H1 (cell line): ENCODE measurements around the gene FXYD3. TPM values are rescaled to one million over a fixed set of nuclear protein-coding genes. Genes with fewer than 3 reads are reported as not detected.

Experiments used
- CTCF ChIA-PET: fragments of 300-600 bp; sonication (Branson Sonifier 250); formaldehyde crosslinking; loops from one replicate; lab custom pipeline; 2021; ENCODE audit not compliant: partially characterized antibody; lab: Charles Lee
- POLR2A ChIA-PET: fragments of 300-600 bp; sonication (Branson Sonifier 250); formaldehyde crosslinking; loops from one replicate; lab custom pipeline; 2021; ENCODE audit warnings: inconsistent platforms; ENCODE audit not compliant: partially characterized antibody; lab: Charles Lee
- DNase-seq, 2 experiments: peaks; one replicate each; pipeline versions ENCODE4 v3.0.0 to v3.0.0-alpha.2; 2010 to 2022; ENCODE audit warnings: low spot score in 2 of 2, low read depth in 1 of 2, mixed read lengths in 1 of 2
- FAIRE-seq: peaks from 2 replicates; lab custom pipeline; 2011; peaks lifted over from hg19 to GRCh38; lab: Jason Lieb, UNC
- H2AFZ ChIP-seq: 2 replicates; pipeline ENCODE4 v1.8.1; 2012; ENCODE audit warnings: low read length, inconsistent platforms
- H2AK5ac ChIP-seq: 2 replicates; pipeline ENCODE4 v1.6.1; 2013; ENCODE audit warnings: low read depth, low read length
- H2BK120ac ChIP-seq: replicated peaks from 2 replicates; pipeline ENCODE3; 2013; ENCODE audit warnings: low read depth, low read length, inconsistent platforms
- H2BK12ac ChIP-seq: 2 replicates; pipeline ENCODE4 v1.6.1; 2013; ENCODE audit warnings: low read depth, low read length
- H2BK15ac ChIP-seq: 2 replicates; pipeline ENCODE4 v1.6.1; 2013; ENCODE audit warnings: low read length
- H2BK20ac ChIP-seq: 2 replicates; pipeline ENCODE4 v1.6.1; 2013; ENCODE audit warnings: low read length
- H2BK5ac ChIP-seq: 2 replicates; pipeline ENCODE4 v1.6.1; 2013; ENCODE audit warnings: low read depth, low read length
- H3K14ac ChIP-seq: 2 replicates; pipeline ENCODE4 v1.6.1; 2013; ENCODE audit warnings: inconsistent platforms; ENCODE audit not compliant: insufficient read length
- H3K18ac ChIP-seq: 2 replicates; pipeline ENCODE4 v1.6.1; 2013; ENCODE audit warnings: low read length; ENCODE audit errors: extremely low read depth
- H3K23ac ChIP-seq: 2 replicates; pipeline ENCODE4 v1.6.1; 2013; ENCODE audit warnings: inconsistent platforms; ENCODE audit not compliant: insufficient read length
- H3K23me2 ChIP-seq: 2 replicates; pipeline ENCODE4 v1.6.1; 2013; ENCODE audit warnings: low read depth, low read length
- H3K27ac ChIP-seq: 2 replicates; pipeline ENCODE4 v1.6.1; 2011; ENCODE audit warnings: low read depth, low read length, inconsistent platforms
- H3K27me3 ChIP-seq, 4 experiments: replicated peaks in 1 of 4; 1 replicate in 1 of 4; 2 replicates in 3 of 4; pipeline versions ENCODE4 v1.6.1 to v1.8.1; 2011 to 2013; ENCODE audit warnings: low read length in 3 of 4, mild to moderate bottlenecking in 3 of 4, inconsistent platforms in 2 of 4, mixed read lengths in 2 of 4, moderate library complexity in 1 of 4; ENCODE audit not compliant: control insufficient read depth in 3 of 4, insufficient read depth in 3 of 4; ENCODE audit errors: extremely low read depth in 1 of 4
- H3K36me3 ChIP-seq, 4 experiments: 2 replicates each; pipeline versions ENCODE4 v1.6.1 to v1.8.1; 2011 to 2013; ENCODE audit warnings: mild to moderate bottlenecking in 4 of 4, low read length in 3 of 4, moderate library complexity in 2 of 4, control low read depth in 1 of 4, inconsistent platforms in 1 of 4; ENCODE audit not compliant: insufficient read depth in 4 of 4, control insufficient read depth in 2 of 4
- H3K4ac ChIP-seq: replicated peaks from 2 replicates; pipeline ENCODE3; 2013; ENCODE audit warnings: low read length, low read depth, mixed read lengths, inconsistent platforms; ENCODE audit not compliant: insufficient read length
- H3K4me1 ChIP-seq, 4 experiments: replicated peaks in 1 of 4; 1 replicate in 1 of 4; 2 replicates in 3 of 4; pipeline versions ENCODE4 v1.6.1 to v1.8.1; 2011 to 2013; ENCODE audit warnings: low read length in 3 of 4, inconsistent platforms in 2 of 4, mixed read lengths in 1 of 4; ENCODE audit not compliant: insufficient read depth in 4 of 4, control insufficient read depth in 3 of 4
- H3K4me2 ChIP-seq, 2 experiments: 2 replicates each; pipeline versions ENCODE4 v1.6.1 to v1.8.1; 2011 to 2013; ENCODE audit warnings: low read depth in 2 of 2, low read length in 2 of 2, control low read depth in 1 of 2, inconsistent platforms in 1 of 2, mild to moderate bottlenecking in 1 of 2; ENCODE audit not compliant: insufficient read depth in 1 of 2
- H3K4me3 ChIP-seq, 4 experiments: fragments of 200-600, 300-600 bp in 1 of 4; sonication (generic), shearing (Covaris generic), sonication (Bioruptor Twin) in 1 of 4; 2 replicates each; pipeline versions ENCODE4 v1.5.1 to v1.8.1; 2011 to 2016; ENCODE audit warnings: low read length in 4 of 4, low read depth in 3 of 4, control low read depth in 2 of 4, inconsistent platforms in 2 of 4, mild to moderate bottlenecking in 2 of 4, mixed read lengths in 1 of 4, moderate library complexity in 1 of 4; ENCODE audit not compliant: insufficient read depth in 2 of 4; ENCODE audit errors: extremely low read depth in 1 of 4
- H3K56ac ChIP-seq: replicated peaks from 2 replicates; pipeline ENCODE3; 2013; ENCODE audit warnings: low read depth, mild to moderate bottlenecking, mixed read lengths, low read length, inconsistent platforms; ENCODE audit not compliant: insufficient read length
- H3K79me1 ChIP-seq: 2 replicates; pipeline ENCODE4 v1.6.1; 2013; ENCODE audit warnings: low read depth, low read length, control low read depth
- H3K79me2 ChIP-seq, 2 experiments: 2 replicates each; pipeline versions ENCODE4 v1.6.1 to v1.8.1; 2012 to 2013; ENCODE audit warnings: low read length in 2 of 2, mild to moderate bottlenecking in 2 of 2, inconsistent platforms in 1 of 2; ENCODE audit not compliant: insufficient read depth in 2 of 2, control insufficient read depth in 1 of 2
- H3K9ac ChIP-seq, 4 experiments: replicated peaks in 1 of 4; 1 replicate in 1 of 4; 2 replicates in 3 of 4; pipeline versions ENCODE4 v1.6.1 to v1.8.1; 2011 to 2013; ENCODE audit warnings: low read depth in 3 of 4, low read length in 3 of 4, control low read depth in 2 of 4, mild to moderate bottlenecking in 2 of 4, moderate library complexity in 2 of 4, inconsistent platforms in 1 of 4; ENCODE audit errors: extremely low read depth in 1 of 4
- H3K9me3 ChIP-seq, 2 experiments: 2 replicates each; pipeline versions ENCODE4 v1.6.1 to v1.8.1; 2012 to 2013; ENCODE audit warnings: mild to moderate bottlenecking in 2 of 2, moderate library complexity in 2 of 2, control low read depth in 1 of 2, inconsistent platforms in 1 of 2, low read depth in 1 of 2, low read length in 1 of 2, mixed read lengths in 1 of 2; ENCODE audit not compliant: insufficient read depth in 2 of 2
- H4K20me1 ChIP-seq, 2 experiments: replicated peaks in 1 of 2; 2 replicates each; pipeline versions ENCODE3 to v1.8.1; 2011 to 2013; ENCODE audit warnings: inconsistent platforms in 2 of 2, low read length in 2 of 2, mild to moderate bottlenecking in 1 of 2; ENCODE audit not compliant: insufficient read depth in 2 of 2, control insufficient read depth in 1 of 2
- H4K5ac ChIP-seq: 2 replicates; pipeline ENCODE4 v1.6.1; 2013; ENCODE audit warnings: low read length, low read depth, mixed read lengths, inconsistent platforms; ENCODE audit not compliant: insufficient read length
- H4K8ac ChIP-seq: 2 replicates; pipeline ENCODE4 v1.8.0; 2013; ENCODE audit warnings: mild to moderate bottlenecking, moderate library complexity, low read length, inconsistent platforms; ENCODE audit not compliant: insufficient read depth; ENCODE audit errors: extremely low read depth
- H4K91ac ChIP-seq: replicated peaks from 2 replicates; pipeline ENCODE3; 2013; ENCODE audit warnings: low read length, mixed read lengths, inconsistent platforms; ENCODE audit not compliant: insufficient read length
- BRCA1 ChIP-seq: IDR thresholded peaks from 2 replicates; pipeline ENCODE4 v1.6.1; 2012; ENCODE audit warnings: low read depth, low read length, improper control_type of control experiment
- CBX5 ChIP-seq: fragments of 300-800, 300-1000 bp; sonication (generic); IDR thresholded peaks from 2 replicates; pipeline ENCODE4 v1.7.1; 2016; ENCODE audit warnings: antibody characterized with exemption, low read length, low read depth
- CHD2 ChIP-seq: IDR thresholded peaks from 2 replicates; pipeline ENCODE4 v1.6.1; 2012; ENCODE audit warnings: low read length, improper control_type of control experiment
- GTF2F1 ChIP-seq: IDR thresholded peaks from 2 replicates; pipeline ENCODE4 v1.6.1; 2012; ENCODE audit warnings: low read depth, low read length, improper control_type of control experiment, borderline replicate concordance
- KDM5A ChIP-seq: fragments of 200-600 bp; IDR thresholded peaks from 2 replicates; pipeline ENCODE4 v1.7.1; 2012; ENCODE audit warnings: mild to moderate bottlenecking, low read length, inconsistent platforms, mixed read lengths
- PHF8 ChIP-seq: fragments of 200-600 bp; sonication (generic); conservative IDR thresholded peaks from 2 replicates; pipeline ENCODE4 v1.7.1; 2012; ENCODE audit warnings: low read depth, mild to moderate bottlenecking, inconsistent platforms, low read length, moderate library complexity
- POLR2A ChIP-seq, 2 experiments: IDR thresholded peaks; 1 replicate in 1 of 2; 2 replicates in 1 of 2; pipeline ENCODE4 v1.6.1; 2011; ENCODE audit warnings: low read depth in 2 of 2, low read length in 2 of 2, mild to moderate bottlenecking in 2 of 2; ENCODE audit errors: control extremely low read depth in 1 of 2
- SAP30 ChIP-seq: fragments of 300-600 bp; sonication (generic); IDR thresholded peaks from 2 replicates; pipeline ENCODE4 v1.7.1; 2012; ENCODE audit warnings: low read length, moderate library complexity, mild to moderate bottlenecking, inconsistent platforms; ENCODE audit not compliant: insufficient read depth, insufficient replicate concordance
- WGBS, 2 experiments: shearing (Covaris generic) in 1 of 2; methylation state at CpG; one replicate each; pipeline versions ENCODE4 v1.1.6 to v1.1.7; 2013 to 2015; ENCODE audit warnings: low lambda C conversion rate in 2 of 2, mixed read lengths in 2 of 2, inconsistent platforms in 1 of 2, low coverage in 1 of 2, missing lambda C conversion rate in 1 of 2; ENCODE audit not compliant: insufficient replicate concordance in 2 of 2, insufficient coverage in 1 of 2, insufficient read length in 1 of 2; ENCODE audit errors: extremely low coverage in 1 of 2, missing lambda C conversion rate in 1 of 2; 5-methylcytosine and 5-hydroxymethylcytosine counted together
- polyA plus RNA-seq, 7 experiments: library from polyadenylated mRNA; depleted of rRNA in 3 of 7; stranded (reverse) in 5 of 7; unstranded in 2 of 7; fragments of >200 nt in 5 of 7; fragments of 200-250 nt in 2 of 7; gene quantifications; 1 replicate in 5 of 7; 2 replicates in 1 of 7; 4 replicates in 1 of 7; pipeline versions ENCODE4 v1.2.1 to v1.2.3, GENCODE V29; 2011 to 2013; ENCODE audit warnings: missing spikeins in 2 of 7, mixed read lengths in 2 of 7
- total RNA-seq: library from RNA; stranded (reverse); fragmentation: NEBNext Ultra II Directional; extraction: Animal tissue kit (Norgen Biotek cat#: 25700); gene quantifications from 2 replicates; pipeline ENCODE4 v1.2.1, GENCODE V29; 2021

Gene FXYD3
- total and polyA plus RNA-seq, 2 of the 8 experiments (the other 6 are each of a cell fraction or from before 2014, with no cell fraction given): 0.33 TPM; not detected in 1

GRCh38 chr19:35169221-35169995 is 53.8 kb downstream of the FXYD3 start:
- CTCF ChIA-PET: interaction anchor here (1.0 to 3.2 kb wide), 4 partner anchors 10 to 55 kb away, joined by 3 to 16 read pairs (median 4); no protein-coding TSS in a partner anchor
- no peaks in the 10 kb centered on the region for H3K27me3 ChIP-seq
- FAIRE-seq (no peak), DNase-seq (no peak)
- 0 out of 4 replicates have a peak, but pooled peaks cover 0 to 2% of the 10 kb centered on the region in 2 experiments for H3K9me3 ChIP-seq
- H2BK12ac ChIP-seq: no peak overlapping the region
- 91% methylated on average over 17 of the region's 18 CpGs; no CpG with 5 or more reads in 1 of the 2 experiments for WGBS, 2 experiments
- no peak overlapping the region for H2AFZ ChIP-seq
- H4K91ac ChIP-seq: no peak overlapping the region
- no peak overlapping the region for H3K4me2 ChIP-seq
- H3K9ac ChIP-seq: no peak overlapping the region
- no peaks in the 10 kb centered on the region for H4K20me1 ChIP-seq
- POLR2A ChIA-PET: interaction anchor here (0.8 to 1.9 kb wide), 9 partner anchors 10 to 79 kb away, joined by 3 to 8 read pairs (median 3); no protein-coding TSS in a partner anchor
- no peak overlapping the region for H2AK5ac ChIP-seq
- no peak overlapping the region for H3K23ac ChIP-seq
- H2BK15ac ChIP-seq: no peak overlapping the region
- no peaks in the 10 kb centered on the region for H3K79me2 ChIP-seq
- no peak overlapping the region for H4K5ac ChIP-seq
- no peak overlapping the region for H3K4ac ChIP-seq
- no peak overlapping the region for H3K27ac ChIP-seq
- TF ChIP-seq KDM5A (no peak), PHF8 (no peak), SAP30 (no peak), POLR2A (IDR thresholded peaks at IDR 0.05; ENCODE audit: control extremely low read depth in 1 of 2, low read depth in 2 of 2, low read length in 2 of 2) (no peak), CHD2 (no peak), GTF2F1 (no peak), BRCA1 (no peak), CBX5 (no peak)
- H3K4me1 ChIP-seq: no peaks in the 10 kb centered on the region
- H3K14ac ChIP-seq: no peak overlapping the region
- no peak overlapping the region for H2BK20ac ChIP-seq
- peaks cover 5 to 31% (median 22%) of the 10 kb centered on the region in 4 experiments; a peak in 7 of 8 replicates for H3K36me3 ChIP-seq
- peak overlapping the region; percentile 23; the same call in 1 of the 2 replicates for H4K8ac ChIP-seq
- no peak overlapping the region for H3K18ac ChIP-seq
- H3K23me2 ChIP-seq: no peaks in the 10 kb centered on the region
- H3K56ac ChIP-seq: no peak overlapping the region
- H3K79me1 ChIP-seq: no peaks in the 10 kb centered on the region; the same call in 1 of the 2 replicates
- H2BK5ac ChIP-seq: no peak overlapping the region
- H2BK120ac ChIP-seq: no peak overlapping the region
- H3K4me3 ChIP-seq: no peak overlapping the region
